Tibial nerve (tissue), 3 donors: Measurements from ENCODE around the gene UBASH3B.

Experiments
- CTCF ChIP-seq, 5 experiments: fragments of 200-600 bp in 3 of 5; fragments of 450-650 bp in 2 of 5; sonication (generic) in 3 of 5; IDR thresholded peaks; one replicate each; pipeline ENCODE4 v1.5.1; 2016 to 2019; ENCODE audit warnings: antibody characterized with exemption in 5 of 5, mild to moderate bottlenecking in 3 of 5, moderate library complexity in 2 of 5
- POLR2A ChIP-seq, 2 donors: fragments of 450-650 bp; IDR thresholded peaks; one replicate each; pipeline ENCODE4 v1.6.1; 2017; ENCODE audit warnings: antibody characterized with exemption in 2 of 2, mild to moderate bottlenecking in 2 of 2, moderate library complexity in 2 of 2

GRCh38 chr11:122789907-122790306 lies 134.4 kb downstream of the UBASH3B start:
- no peak for TF ChIP-seq CTCF (IDR thresholded peaks at IDR 0.05)
- TF ChIP-seq POLR2A (IDR thresholded peaks at IDR 0.05) = no peak
